Measurements from ENCODE around the gene MAP2K5. TPM values are rescaled to one million over a fixed set of nuclear protein-coding genes. Genes with fewer than 3 reads are reported as not detected.

Gene MAP2K5
- total RNA-seq, 6 experiments from 2014 or later, result 5.0 to 11.6 (median 8.8) TPM

GRCh38 chr15:67750371-67750770 lies 207.9 kb downstream of the MAP2K5 start:
- H3K27me3 ChIP-seq, result no peaks in the 10 kb centered on the region
- 63% methylated on average over 3 of the region's 4 CpGs for WGBS (ENCODE audit: insufficient coverage, low coverage, low lambda C conversion rate, missing lambda C conversion rate)
- no peak overlapping the region for H3K27ac ChIP-seq
- TF ChIP-seq CTCF (IDR thresholded peaks at IDR 0.05), result no peak
- no peak for TF ChIP-seq POLR2A (IDR thresholded peaks at IDR 0.05)
- no peak for ATAC-seq
- intact Hi-C loops (cut with DNase I), result no loop called here
- peaks cover 0 to 5% (median 0%) of the 10 kb centered on the region in 4 donors for H3K4me1 ChIP-seq
- H3K4me3 ChIP-seq, result no peak overlapping the region
- no peak for DNase-seq
- H3K9me3 ChIP-seq, result no peaks in the 10 kb centered on the region
- H3K36me3 ChIP-seq, result no peaks in the 10 kb centered on the region

- no peaks in the 10 kb centered on the region for H3K9me3 ChIP-seq
- no peak overlapping the region for H3K4me3 ChIP-seq
- DNase-seq, result no peak
- H3K27me3 ChIP-seq, result no peaks in the 10 kb centered on the region
- no peaks in the 10 kb centered on the region for H3K4me1 ChIP-seq
- no peaks in the 10 kb centered on the region for H3K36me3 ChIP-seq
- 87% methylated on average over 3 of the region's 3 CpGs for WGBS (ENCODE audit: insufficient coverage, low coverage, low lambda C conversion rate, missing lambda C conversion rate)
- TF ChIP-seq POLR2A (IDR thresholded peaks at IDR 0.05), result no peak
- TF ChIP-seq CTCF (IDR thresholded peaks at IDR 0.05), result no peak
- ATAC-seq, result no peak
- no peak overlapping the region for H3K27ac ChIP-seq
- intact Hi-C loops (cut with DNase I), result no loop called here
These were observed 211.4 kb downstream of the MAP2K5 start for GRCh38 chr15:67753891-67754290.

- TF ChIP-seq POLR2A (IDR thresholded peaks at IDR 0.05), result no peak
- TF ChIP-seq CTCF (IDR thresholded peaks at IDR 0.05), result no peak
- WGBS (ENCODE audit: insufficient coverage, low coverage, low lambda C conversion rate, missing lambda C conversion rate), result 83% methylated on average over 1 of the region's 1 CpG
- no peak for DNase-seq
- Histone ChIP-seq H3K4me1 (no peaks in the 10 kb centered on the region), H3K9me3 (no peaks in the 10 kb centered on the region), H3K27me3 (no peaks in the 10 kb centered on the region), H3K27ac (no peak overlapping the region), H3K4me3 (no peak overlapping the region), H3K36me3 (no peaks in the 10 kb centered on the region)
- no peak for ATAC-seq
- intact Hi-C loops (cut with DNase I), result no loop called here
These were observed 212.8 kb downstream of the MAP2K5 start for GRCh38 chr15:67755264-67755663.

GRCh38 chr15:67755936-67756335 lies 213.4 kb downstream of the MAP2K5 start:
- Histone ChIP-seq H3K4me1 (no peaks in the 10 kb centered on the region), H3K9me3 (no peaks in the 10 kb centered on the region), H3K27ac (no peak overlapping the region), H3K4me3 (no peak overlapping the region), H3K27me3 (no peaks in the 10 kb centered on the region), H3K36me3 (no peaks in the 10 kb centered on the region)
- ATAC-seq (no peak), DNase-seq (no peak)
- WGBS (ENCODE audit: insufficient coverage, low coverage, low lambda C conversion rate, missing lambda C conversion rate), result 67% methylated on average over 1 of the region's 1 CpG
- intact Hi-C loops (cut with DNase I), result no loop called here
- TF ChIP-seq CTCF (IDR thresholded peaks at IDR 0.05) (no peak), POLR2A (IDR thresholded peaks at IDR 0.05) (no peak)

Measured in right lobe of liver (tissue), 6 donors.